GM18526 (cell line): ENCODE measurements around the gene AP4M1.

Source experiments
- POLR2A ChIP-seq: IDR thresholded peaks from 3 replicates; pipeline ENCODE4 v1.6.1; 2011; ENCODE audit not compliant: insufficient read length; ENCODE audit errors: extremely low read depth

Gene AP4M1

GRCh38 chr7:100101016-100101862 is at the start of gene AP4M1, which contains the start of gene MCM7:
AP4M1 (plus strand) TSS chr7:100101643; CDS start chr7:100101715, 72 bp downstream.
MCM7 (minus strand) TSS chr7:100101397; CDS start chr7:100101294, 103 bp downstream.
- peak; percentile 78 for TF ChIP-seq POLR2A

DNA sequence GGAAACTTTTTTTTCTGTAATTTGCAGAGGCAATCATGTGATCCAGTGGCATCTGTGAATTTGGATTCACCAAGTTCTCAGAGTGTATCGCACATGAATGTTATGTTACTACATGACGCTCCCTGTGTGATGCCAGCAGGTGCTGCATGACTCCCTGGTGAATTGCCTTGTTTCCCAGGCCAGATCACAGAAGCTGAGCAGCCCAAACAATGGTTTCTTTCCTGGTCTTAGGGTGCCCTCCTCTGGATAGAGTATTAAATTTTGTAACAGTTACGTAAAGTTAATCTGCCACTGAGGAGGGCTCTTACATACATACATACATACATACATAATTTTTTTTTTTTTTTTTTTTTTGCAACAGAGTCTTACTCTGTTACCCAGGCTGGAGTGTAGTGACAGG is 48.2 kb upstream of the AP4M1 start:
- TF ChIP-seq POLR2A, result no peak

- no peak for TF ChIP-seq POLR2A
Observed at GRCh38 chr7:100057006-100057405, 44.4 kb upstream of the AP4M1 start.

DNA sequence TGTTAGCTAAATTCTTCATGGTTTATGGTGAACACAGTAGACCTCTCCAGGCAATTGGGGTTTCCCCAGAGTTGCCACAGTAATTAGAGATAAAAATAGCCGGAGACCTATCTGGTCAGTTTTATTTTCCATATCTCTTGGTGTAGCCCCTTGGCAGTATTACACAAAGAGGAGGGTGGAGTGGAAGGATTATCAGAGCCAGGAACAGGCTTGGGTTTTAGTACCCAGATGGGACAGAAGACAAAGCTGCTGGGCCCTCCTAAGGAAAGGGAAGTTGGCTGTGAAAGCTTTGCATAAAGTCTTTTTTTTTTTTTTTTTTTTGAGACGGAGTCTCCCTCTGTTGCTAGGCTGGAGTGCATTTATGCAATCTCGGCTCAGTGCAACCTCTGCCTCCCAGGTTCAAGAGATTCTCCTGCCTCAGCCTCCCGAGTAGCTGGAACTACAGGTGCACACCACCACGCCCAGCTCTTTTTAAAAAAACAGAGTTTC is 42.1 kb upstream of the AP4M1 start:
- no peak for TF ChIP-seq POLR2A

DNA sequence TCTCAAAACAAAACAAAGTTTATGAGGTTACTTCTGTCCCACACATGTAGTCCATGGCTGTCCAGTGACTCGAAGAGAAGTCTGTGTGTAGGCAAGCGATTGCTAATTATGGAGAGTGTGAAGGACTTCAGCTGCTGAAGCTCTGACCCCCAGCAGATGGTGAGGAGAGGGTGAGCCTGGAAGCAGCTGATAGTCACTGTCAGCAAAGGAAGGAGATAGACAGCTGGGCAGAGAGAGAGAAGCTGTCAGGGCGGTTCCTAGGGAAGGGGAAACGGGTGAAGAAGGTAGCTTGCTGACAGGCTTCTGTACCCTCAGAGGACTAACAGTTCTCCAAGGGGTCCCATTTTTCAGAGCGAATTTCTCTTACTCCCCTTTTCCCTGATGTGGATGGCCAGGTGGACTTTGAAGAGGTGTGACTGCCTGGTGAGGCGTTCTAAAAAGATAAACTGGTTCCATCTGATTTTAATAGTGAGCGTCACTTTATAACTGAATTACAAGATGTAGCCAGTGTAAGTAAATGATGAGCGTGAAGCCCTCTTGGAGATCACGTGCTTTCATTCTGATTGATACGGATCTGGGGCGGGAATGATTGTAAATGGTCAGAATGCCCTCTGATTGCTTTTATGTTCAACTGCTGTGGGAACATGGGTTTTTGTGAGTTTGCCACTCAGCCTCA is 39.8 kb upstream of the AP4M1 start:
- TF ChIP-seq POLR2A, result no peak

- TF ChIP-seq POLR2A, result no peak
Observed at GRCh38 chr7:100063376-100063775, 38.1 kb upstream of the AP4M1 start.

GRCh38 chr7:100064162-100064561 is 37.3 kb upstream of the AP4M1 start:
- no peak for TF ChIP-seq POLR2A

GRCh38 chr7:100065452-100066186 is 35.8 kb upstream of the AP4M1 start:
- TF ChIP-seq POLR2A, result no peak

DNA sequence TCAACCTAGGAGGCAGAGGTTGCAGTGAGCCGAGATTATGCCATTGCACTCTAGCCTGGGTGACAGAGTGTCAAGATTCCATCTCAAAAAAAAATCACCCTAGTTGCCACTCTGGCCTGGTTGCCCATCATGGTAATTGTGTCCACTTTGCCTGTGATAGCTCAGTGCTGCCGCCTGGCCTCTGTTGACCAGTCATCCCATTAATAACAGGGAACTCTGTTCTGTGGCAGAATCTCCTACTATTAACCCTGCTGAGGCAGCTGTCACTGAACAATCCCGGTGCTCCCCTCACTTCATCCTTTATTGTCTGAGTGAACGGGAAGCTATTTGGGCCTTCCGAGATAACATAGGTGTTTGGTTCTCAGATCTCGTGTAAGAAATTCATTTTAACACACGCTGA is 34.5 kb upstream of the AP4M1 start:
- TF ChIP-seq POLR2A, result no peak

- no peak for TF ChIP-seq POLR2A
Observed at GRCh38 chr7:100069991-100070390, 31.5 kb upstream of the AP4M1 start.

- no peak for TF ChIP-seq POLR2A
Observed at GRCh38 chr7:100071018-100071723, 30.3 kb upstream of the AP4M1 start.

DNA sequence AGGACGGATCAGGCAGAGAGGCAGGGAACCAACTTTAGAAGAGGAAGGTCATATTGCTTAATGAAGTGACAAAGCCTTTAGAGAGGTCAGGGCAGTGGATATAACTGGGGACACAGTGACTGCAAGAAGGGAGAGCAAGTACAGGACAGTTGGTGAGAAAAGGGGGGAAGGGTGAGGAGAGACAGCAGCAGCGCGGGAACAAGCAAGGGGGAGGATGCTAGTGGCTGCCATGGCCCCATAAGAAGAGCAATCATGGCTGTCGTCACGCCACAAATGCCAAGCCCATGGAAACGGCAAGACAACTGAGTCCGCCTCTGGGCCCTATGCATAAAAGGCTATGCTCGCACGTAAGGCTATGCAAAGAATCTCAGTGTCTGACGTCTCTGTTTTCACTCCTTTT is 29.0 kb upstream of the AP4M1 start:
- TF ChIP-seq POLR2A, result no peak

DNA sequence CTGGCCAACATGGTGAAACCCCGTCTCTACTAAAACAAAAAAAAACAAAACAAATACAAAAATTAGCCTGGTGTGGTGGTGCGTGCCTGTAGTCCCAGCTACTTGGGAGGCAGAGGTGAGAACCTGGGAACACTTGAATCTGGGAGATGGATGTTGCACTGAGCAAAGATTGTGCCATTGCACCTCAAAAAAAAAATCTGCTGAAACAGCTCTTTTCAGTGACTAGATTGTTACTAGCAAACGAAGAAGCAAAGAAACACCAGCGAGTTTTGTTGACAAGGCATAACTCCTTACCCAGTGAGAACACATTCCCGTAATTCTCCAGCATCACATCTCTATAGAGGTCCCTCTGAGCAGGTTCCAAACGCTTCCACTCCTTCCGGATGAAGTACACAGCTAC is 26.6 kb upstream of the AP4M1 start:
- TF ChIP-seq POLR2A, result no peak

- TF ChIP-seq POLR2A, result no peak
Observed at GRCh38 chr7:100075418-100075817, 26.0 kb upstream of the AP4M1 start.

GRCh38 chr7:100077205-100077604 is 24.2 kb upstream of the AP4M1 start:
- no peak for TF ChIP-seq POLR2A
